Measurements from ENCODE around the gene FBXO42. TPM values are rescaled to one million over a fixed set of nuclear protein-coding genes. Genes with fewer than 3 reads are reported as not detected.

Gene FBXO42
- total RNA-seq, 4 donors from 2014 or later: 22.0 to 52.6 (median 35.3) TPM

DNA sequence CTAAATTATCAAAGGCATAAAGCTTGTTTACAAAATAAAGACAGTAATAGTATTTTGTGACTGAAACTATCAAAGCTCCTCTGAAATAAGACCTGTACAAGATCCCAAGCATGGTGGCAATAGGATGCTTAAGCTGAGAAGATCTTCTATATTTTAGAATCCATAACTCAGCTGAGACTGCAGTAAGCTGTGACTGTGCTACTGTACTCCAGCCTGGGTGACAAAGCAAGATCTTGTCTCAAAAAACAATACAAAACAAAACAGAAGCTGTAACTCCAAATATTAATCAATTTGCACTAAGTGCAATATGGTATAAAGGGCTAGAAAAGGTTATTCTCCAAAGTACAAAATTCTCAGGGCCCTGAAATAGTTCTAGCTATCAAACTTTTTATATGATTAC, 59.5 kb downstream of the FBXO42 start:
- no peak for DNase-seq (ENCODE audit: extremely low spot score)
- peaks cover 6 to 20% (median 8%) of the 10 kb centered on the region in 4 donors for H3K4me1 ChIP-seq
- H3K27ac ChIP-seq (replicated peaks in 1 of 4): no peak overlapping the region
- no peaks in the 10 kb centered on the region for H3K27me3 ChIP-seq
- H3K36me3 ChIP-seq: peaks cover 2 to 76% (median 30%) of the 10 kb centered on the region in 4 donors
- no peaks in the 10 kb centered on the region for H3K9me3 ChIP-seq
- intact Hi-C loops (cut with DNase I): no loop called here
- no peak for TF ChIP-seq POLR2A (IDR thresholded peaks at IDR 0.05; ENCODE audit: low read depth)
- TF ChIP-seq CTCF (IDR thresholded peaks at IDR 0.05): no peak
- no peak for TF ChIP-seq EP300 (IDR thresholded peaks at IDR 0.05)
- TF ChIP-seq POLR2AphosphoS5 (IDR thresholded peaks at IDR 0.05): no peak
- H3K4me3 ChIP-seq: no peak overlapping the region

- Histone ChIP-seq H3K9me3 (no peaks in the 10 kb centered on the region), H3K36me3 (peaks cover 2 to 80% (median 35%) of the 10 kb centered on the region in 4 donors), H3K4me3 (no peak overlapping the region), H3K4me1 (peaks cover 6 to 20% (median 8%) of the 10 kb centered on the region in 4 donors), H3K27ac (replicated peaks in 1 of 4) (no peak overlapping the region), H3K27me3 (no peaks in the 10 kb centered on the region)
- intact Hi-C loops (cut with DNase I): no loop called here
- DNase-seq (ENCODE audit: extremely low spot score): no peak
- WGBS: 92% methylated on average over 3 of the region's 3 CpGs
- no peak for TF ChIP-seq EP300 (IDR thresholded peaks at IDR 0.05)
- no peak for TF ChIP-seq POLR2A (IDR thresholded peaks at IDR 0.05; ENCODE audit: low read depth)
- TF ChIP-seq CTCF (IDR thresholded peaks at IDR 0.05): no peak
- no peak for TF ChIP-seq POLR2AphosphoS5 (IDR thresholded peaks at IDR 0.05)
These were observed 62.3 kb downstream of the FBXO42 start for GRCh38 chr1:16289959-16290358.

DNA sequence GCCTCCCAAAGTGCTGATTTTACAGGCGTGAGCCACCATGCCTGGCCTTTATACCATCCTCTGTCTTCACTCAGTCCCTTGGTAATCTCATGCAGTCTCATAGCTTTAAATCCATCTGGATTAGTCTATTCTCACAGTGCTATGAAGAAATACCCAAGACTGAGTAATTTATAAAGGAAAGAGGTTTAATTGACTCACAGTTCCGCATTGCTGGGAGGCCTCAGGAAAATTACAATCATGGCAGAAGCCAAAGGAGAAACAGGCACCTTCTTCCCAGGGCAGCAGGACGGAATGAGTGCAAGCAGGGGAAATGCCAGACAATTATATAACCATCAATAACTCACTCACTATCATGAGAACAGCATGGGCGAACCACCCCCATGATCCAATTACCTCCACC, 66.2 kb downstream of the FBXO42 start:
- no peak for DNase-seq (ENCODE audit: extremely low spot score)
- intact Hi-C loops (cut with DNase I): no loop called here
- Histone ChIP-seq H3K36me3 (peaks cover 2 to 60% (median 23%) of the 10 kb centered on the region in 4 donors), H3K27ac (replicated peaks in 1 of 4) (no peak overlapping the region), H3K27me3 (no peaks in the 10 kb centered on the region), H3K4me3 (no peak overlapping the region), H3K4me1 (peaks cover 0 to 3% (median 0%) of the 10 kb centered on the region in 4 donors), H3K9me3 (no peaks in the 10 kb centered on the region)
- TF ChIP-seq POLR2A (IDR thresholded peaks at IDR 0.05; ENCODE audit: low read depth) (no peak), POLR2AphosphoS5 (IDR thresholded peaks at IDR 0.05) (no peak), CTCF (IDR thresholded peaks at IDR 0.05) (no peak), EP300 (IDR thresholded peaks at IDR 0.05) (no peak)
- WGBS: 89% methylated on average over 4 of the region's 4 CpGs

DNA sequence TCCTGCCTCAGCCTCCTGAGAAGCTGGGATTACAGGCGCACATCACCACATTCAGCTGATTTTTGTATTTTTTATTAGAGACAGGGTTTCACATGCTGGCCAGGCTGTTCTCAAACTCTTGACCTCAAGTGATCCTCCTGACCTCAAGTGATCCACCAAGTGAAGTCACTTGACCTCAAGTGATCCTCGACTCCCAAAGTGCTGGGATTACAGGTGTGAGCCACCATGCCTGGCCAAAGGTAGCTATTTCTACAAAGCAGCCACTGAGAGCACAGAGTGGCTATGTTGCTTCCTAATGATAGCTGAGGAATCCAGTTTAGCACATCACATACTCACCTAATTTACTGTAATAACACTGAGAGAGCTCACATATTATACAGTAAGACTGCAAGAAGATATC, 70.5 kb downstream of the FBXO42 start:
- H3K4me1 ChIP-seq: peaks cover 0 to 8% (median 2%) of the 10 kb centered on the region in 4 donors
- no peak for TF ChIP-seq CTCF (IDR thresholded peaks at IDR 0.05)
- no peak for TF ChIP-seq EP300 (IDR thresholded peaks at IDR 0.05)
- no peak for TF ChIP-seq POLR2AphosphoS5 (IDR thresholded peaks at IDR 0.05)
- no peak for TF ChIP-seq POLR2A (IDR thresholded peaks at IDR 0.05; ENCODE audit: low read depth)
- no peak overlapping the region for H3K27ac ChIP-seq (replicated peaks in 1 of 4)
- H3K27me3 ChIP-seq: no peaks in the 10 kb centered on the region
- H3K9me3 ChIP-seq: no peaks in the 10 kb centered on the region
- no peak overlapping the region for H3K4me3 ChIP-seq
- DNase-seq (ENCODE audit: extremely low spot score): no peak
- intact Hi-C loops (cut with DNase I): no loop called here
- peaks cover 0 to 25% (median 10%) of the 10 kb centered on the region in 4 donors for H3K36me3 ChIP-seq
- WGBS: 100% methylated on average over 2 of the region's 2 CpGs

DNA sequence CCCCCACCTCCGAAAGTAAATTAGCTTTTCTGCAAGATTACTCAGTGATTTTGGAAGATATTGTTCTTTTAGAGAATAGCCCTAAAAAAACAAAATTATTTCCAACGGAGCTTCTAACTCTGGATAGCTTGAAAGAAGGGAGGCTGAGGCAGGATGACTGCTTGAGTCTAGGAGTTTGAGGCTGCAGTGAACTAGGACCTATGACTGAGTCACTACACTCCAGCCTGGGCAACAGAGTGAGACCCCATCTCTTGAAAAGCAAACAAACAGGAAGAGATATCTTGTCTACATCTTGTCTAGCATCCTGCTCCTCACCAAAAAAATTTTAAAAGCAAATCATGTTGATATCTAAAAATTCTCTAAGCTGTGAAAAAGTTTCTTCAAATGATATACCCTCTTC, 73.1 kb downstream of the FBXO42 start:
- TF ChIP-seq POLR2A (IDR thresholded peaks at IDR 0.05; ENCODE audit: low read depth) (no peak), POLR2AphosphoS5 (IDR thresholded peaks at IDR 0.05) (no peak), EP300 (IDR thresholded peaks at IDR 0.05) (no peak), CTCF (IDR thresholded peaks at IDR 0.05) (no peak)
- intact Hi-C loops (cut with DNase I): no loop called here
- no peak for DNase-seq (ENCODE audit: extremely low spot score)
- no peak overlapping the region for H3K4me3 ChIP-seq
- no peaks in the 10 kb centered on the region for H3K9me3 ChIP-seq
- H3K27me3 ChIP-seq: no peaks in the 10 kb centered on the region
- 54% methylated on average over 2 of the region's 2 CpGs for WGBS
- peaks cover 0 to 1% (median 0%) of the 10 kb centered on the region in 4 donors for H3K36me3 ChIP-seq
- no peak overlapping the region for H3K27ac ChIP-seq (replicated peaks in 1 of 4)
- peaks cover 0 to 8% (median 2%) of the 10 kb centered on the region in 4 donors for H3K4me1 ChIP-seq

All from esophagus muscularis mucosa (tissue), 4 donors.